Hindlimb muscle (tissue), 1 donor: ENCODE data around the gene SLC7A4. TPM values are rescaled to one million over a fixed set of nuclear protein-coding genes. Genes with fewer than 3 reads are reported as not detected.
"Not testable (repeated sequence)": the region's sequence is repeated elsewhere in the genome, so short reads cannot be mapped to it uniquely, and the experiment has no call there.

Experiments used
- DNase-seq: peaks from one replicate; pipeline ENCODE4 v3.0.0-alpha.2; 2013
- polyA plus RNA-seq: library from polyadenylated mRNA; unstranded; fragments of 120-200 nt; gene quantifications from one replicate; pipeline ENCODE4 v1.2.1, GENCODE V29; 2013; ENCODE audit not compliant: insufficient read length

SLC7A4 gene
- polyA plus RNA-seq, 1 donor: 1.3 TPM

DNA sequence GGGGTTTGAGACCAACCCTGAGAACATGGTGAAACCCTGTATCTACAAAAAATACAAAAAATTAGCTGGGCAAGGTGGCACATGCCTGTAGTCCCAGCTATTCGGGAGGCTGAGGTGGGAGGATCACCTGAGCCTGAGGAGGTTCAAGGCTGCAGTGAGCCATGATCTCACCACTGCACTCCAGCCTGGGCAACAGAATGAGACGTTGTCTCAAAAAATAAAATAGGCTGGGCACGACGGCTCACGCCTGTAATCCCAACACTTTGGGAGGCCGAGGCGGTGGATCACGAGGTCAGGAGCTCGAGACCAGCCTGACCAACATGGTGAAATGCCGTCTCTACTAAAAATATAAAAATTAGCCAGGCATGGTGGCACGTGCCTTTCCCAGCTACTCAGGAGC lies 32.1 kb upstream of the SLC7A4 start:
- not testable (repeated sequence) for DNase-seq

DNA sequence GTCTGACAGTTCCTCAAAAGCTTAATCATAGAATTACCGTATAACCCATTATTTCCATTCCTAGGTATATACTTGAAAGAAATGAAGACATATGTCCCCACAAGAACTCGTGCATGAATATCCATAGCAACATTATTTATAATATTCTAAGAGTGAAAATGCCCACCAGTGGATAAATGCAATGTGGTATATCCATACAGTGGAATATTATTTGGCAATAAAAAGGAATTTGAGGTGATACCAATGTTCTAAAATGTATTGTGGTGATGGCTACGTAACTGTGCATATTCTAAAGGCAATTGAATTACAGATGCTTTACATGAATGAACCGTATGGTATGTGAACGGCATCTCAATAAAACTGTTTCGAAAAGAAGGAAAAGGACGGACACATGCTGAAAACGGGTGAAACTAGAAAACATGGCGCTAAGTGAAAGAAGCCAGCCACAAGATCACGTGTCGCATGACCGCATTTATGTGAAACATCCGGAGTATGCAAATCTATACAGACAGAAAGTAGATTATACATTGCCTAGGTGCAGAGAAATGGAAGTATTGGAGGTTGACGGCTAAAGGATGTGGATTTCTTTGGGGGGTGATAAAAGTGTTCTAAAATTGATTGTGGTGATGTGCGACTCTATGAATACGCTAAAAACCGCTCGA lies 29.4 kb upstream of the SLC7A4 start:
- DNase-seq: not testable (repeated sequence)

DNA sequence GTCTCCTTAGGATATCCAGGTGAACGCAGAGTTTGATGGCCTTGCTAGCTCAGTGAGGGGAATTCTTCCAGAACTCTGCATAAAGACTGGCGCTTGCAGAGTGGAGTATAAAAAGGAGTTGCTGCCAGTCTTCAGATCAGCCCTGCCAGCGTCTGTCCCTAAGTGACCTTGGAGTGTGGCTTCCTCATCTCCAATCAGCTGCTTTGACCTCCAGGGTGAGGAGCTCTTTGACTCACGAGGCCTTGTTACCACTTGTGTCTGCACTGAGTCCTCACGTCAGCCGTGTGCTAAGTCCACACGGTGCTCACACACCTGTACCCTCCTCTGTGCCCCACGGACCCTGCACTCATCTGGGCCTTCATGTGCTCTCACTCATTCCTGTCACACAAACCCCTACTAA lies 28.0 kb upstream of the SLC7A4 start:
- DNase-seq: not testable (repeated sequence)

GRCh38 chr22:21055880-21056319 lies 23.5 kb upstream of the SLC7A4 start:
- DNase-seq: no peak

DNA sequence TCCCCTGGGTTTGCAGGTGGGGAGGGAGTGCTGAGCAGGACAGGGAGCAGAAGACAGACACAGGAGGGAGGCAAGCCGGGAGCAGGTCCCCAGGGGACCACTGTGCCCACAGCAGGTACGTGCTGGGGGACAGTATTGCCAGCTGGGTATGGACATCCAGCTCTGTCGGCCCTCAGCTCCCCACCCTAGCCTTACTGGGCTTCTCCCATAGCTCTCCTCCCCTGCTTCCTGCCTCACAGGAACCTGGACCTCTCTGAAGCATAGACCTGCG lies 23.1 kb upstream of the SLC7A4 start:
- DNase-seq: no peak

GRCh38 chr22:21054714-21055563 lies 22.6 kb upstream of the SLC7A4 start:
- DNase-seq: no peak

DNA sequence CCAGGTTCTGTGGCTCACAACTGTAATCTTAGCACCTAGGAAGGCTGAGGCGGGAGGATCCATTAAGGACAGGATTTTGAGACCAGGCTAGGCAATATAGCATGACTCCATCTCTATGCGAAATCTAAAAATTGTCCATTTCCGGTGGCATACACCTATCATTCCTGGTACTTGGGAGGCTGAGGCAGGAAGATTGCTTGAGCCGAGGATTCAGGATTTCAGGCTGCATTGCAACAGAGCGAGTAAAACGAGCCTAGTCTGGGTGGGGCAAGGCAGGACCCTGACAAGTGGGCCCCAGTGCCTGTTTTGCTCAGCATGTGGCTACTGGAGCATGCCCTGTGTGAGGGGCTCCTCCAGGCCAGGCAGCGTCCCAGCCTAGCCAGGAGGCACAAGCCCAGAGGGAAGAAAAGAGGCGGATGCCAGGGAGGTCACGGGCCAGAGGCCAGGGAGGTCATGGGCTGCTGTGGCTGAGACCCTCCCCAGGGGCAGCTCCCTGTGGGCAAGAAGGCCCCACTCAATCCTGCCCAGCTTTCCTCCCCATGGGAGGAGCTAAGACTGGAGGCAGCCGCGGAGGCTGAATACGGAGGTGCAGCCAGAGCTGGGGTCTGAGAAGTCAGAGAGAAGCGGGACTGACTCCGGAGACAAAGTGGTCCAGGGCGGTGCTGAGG lies 21.8 kb upstream of the SLC7A4 start:
- no peak for DNase-seq

DNA sequence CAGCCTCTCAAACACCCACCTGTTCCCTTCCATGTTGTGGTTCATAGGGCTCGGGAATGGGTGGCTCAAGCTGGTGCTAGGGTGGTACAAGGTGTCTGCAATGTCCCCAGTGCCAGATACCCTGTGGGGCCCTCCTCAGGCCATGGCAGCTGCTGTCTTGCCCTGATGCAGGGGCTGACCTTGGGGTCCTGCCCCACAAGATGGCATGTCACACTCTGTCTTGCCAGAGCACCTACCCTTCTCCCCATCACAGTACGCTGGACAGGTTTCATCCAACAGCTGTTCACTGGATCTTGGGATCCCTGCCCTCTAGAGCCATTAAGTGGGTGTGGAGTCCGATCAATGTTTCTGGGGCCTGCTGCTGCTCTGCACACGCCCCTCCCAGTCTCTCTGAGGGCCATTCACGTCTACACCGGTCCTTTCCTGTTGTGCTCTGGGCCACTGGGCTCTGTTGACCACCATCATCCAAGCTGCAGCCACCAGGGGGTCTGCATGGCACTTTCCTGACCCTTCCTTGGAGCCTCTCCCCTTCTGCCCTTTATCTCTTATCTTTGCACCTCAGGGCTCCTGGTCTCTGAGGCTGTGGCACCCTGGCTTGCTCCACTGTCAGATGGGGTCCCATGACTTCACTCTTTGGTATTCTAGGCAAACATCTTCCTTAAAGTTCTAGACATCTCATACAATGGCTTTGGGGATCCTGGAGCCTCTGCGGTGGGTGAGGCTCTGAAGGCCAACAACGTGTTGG lies 20.5 kb upstream of the SLC7A4 start:
- no peak for DNase-seq

GRCh38 chr22:21051831-21052400 lies 19.6 kb upstream of the SLC7A4 start:
- no peak for DNase-seq

GRCh38 chr22:21051145-21051830 lies 18.9 kb upstream of the SLC7A4 start:
- no peak for DNase-seq

- DNase-seq: not testable (repeated sequence)
These were observed 16.6 kb upstream of the SLC7A4 start for GRCh38 chr22:21048965-21049364.

GRCh38 chr22:21048448-21048847 lies 16.1 kb upstream of the SLC7A4 start:
- DNase-seq: not testable (repeated sequence)

- DNase-seq: no peak
These were observed 15.4 kb upstream of the SLC7A4 start for GRCh38 chr22:21047730-21048129.

GRCh38 chr22:21047035-21047661 lies 14.8 kb upstream of the SLC7A4 start:
- DNase-seq: no peak

DNA sequence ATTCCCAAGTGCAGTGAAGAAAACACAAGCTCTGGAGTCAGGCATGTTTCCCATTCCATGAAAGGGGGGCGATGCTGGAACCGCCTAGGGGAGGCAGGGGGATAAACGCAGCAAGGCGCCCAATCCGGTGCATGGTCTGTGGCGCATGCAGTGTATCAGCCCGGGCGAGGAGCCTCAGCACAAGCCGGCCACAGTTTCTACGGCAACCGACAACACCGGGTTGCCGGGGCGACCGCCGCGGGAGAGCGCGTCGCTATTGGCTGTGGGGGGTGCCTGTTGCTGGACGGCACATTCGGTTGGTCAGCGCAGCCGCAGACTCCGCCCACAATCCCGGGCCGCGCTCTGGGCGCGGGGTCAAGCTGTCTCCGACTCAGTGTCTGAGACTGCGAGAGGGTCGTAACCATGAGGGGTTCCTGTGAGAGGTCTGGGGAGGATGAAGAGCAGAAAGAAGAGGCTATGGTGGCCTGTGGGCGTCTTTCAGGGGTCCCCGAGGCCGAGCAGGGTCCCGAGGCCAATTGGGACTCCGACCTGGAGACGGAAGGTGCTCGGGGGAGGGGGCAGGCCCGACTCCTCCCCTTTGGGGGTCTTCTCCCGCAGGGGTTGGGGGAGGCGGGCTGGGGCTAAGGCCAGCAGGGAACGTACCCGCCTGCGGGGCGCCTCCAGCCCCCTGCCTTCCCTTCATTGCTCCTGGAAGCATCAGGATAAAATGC lies 13.4 kb upstream of the SLC7A4 start, which contains the start of gene LRRC74B:
LRRC74B (plus strand) TSS at position 362 of the 710 bp plus-strand sequence; CDS start at position 403, 41 bp downstream.
- DNase-seq: peak; percentile 90

- peak; percentile 23 for DNase-seq
These were observed 12.7 kb upstream of the SLC7A4 start for GRCh38 chr22:21044931-21045584.

DNA sequence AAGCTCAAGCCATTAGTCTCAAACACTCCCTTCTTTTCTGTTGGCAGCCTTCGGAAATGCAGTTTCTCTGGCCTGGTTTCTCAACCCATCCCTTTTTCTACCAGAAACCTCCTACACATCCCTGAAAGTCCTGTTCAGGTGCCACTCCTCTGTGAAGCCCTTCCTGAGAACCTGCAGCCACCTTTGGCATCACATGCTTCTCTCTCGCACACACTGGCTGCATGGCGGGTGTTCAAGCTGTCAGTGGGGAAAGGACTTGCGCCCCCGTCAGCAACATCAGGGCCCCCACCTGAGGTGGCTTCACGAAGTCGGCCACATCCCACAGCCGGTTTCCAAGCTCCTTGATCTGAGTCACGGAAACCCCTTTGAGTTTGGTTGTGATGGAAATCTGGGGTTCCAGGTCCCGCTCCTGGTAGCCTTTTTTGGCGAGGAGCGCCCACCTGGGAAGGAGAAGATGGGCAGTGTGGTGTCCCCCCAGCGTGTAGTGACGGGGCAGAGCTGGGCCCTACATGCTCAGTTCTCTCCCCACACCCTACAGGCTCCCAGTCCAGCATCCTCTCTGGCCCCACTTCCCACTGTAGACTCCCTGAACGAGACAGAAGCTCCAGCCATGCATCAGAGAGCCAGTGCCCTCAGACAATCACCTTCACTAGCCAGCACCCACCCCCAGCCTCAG lies 11.6 kb upstream of the SLC7A4 start:
- DNase-seq: no peak

DNA sequence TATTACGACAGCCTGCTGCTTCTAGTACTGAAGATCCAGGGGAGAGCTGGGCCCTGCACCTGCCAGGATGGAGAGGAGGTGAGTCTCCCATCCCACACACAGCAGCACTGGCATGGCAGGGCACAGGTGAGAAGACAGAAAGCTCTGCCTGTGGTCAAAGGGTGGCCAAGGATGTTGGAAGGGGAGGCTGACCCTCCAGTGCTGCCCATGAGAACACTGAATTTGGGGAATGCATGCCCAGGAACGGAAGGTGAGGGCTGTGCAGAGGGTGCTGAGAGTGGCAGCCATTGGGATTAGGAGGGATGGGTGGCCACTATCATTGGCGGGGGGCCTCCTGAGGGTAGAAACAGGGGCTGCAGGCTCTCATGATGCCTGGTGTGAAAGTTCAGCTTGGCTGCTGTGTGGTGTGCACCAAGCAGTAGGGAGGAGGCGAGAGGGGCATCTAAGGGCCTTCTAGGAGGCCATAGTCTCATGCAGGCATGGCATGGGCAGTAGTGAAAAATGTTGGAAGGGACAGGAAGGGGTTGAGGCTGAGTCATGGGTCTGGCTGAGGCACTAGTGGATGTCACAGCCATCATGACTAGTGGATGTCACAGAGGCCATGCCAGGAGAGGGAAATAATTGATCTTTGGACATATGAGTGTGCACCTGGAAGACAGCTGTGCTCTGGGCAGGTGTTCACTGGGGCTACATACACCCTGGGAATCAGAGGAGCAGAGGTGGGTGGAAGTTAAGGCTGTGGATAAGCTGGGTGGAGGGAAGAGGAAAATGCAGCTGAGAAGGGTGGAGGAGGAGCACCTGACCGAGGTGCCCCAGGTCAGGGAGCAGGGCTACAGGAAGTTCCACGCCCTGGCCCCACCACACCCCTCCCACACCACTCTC lies 10.9 kb upstream of the SLC7A4 start:
- no peak for DNase-seq
